HepG2 (cell line): ENCODE results near the gene UCN3. TPM values are rescaled to one million over a fixed set of nuclear protein-coding genes. Genes with fewer than 3 reads are reported as not detected.

Experiments used
- AGO2 ChIP-seq: fragments of 200-400 bp; formaldehyde crosslinking; optimal IDR thresholded peaks from 2 replicates; pipeline ENCODE3; 2017; ENCODE audit warnings: mild to moderate bottlenecking, low read depth, low read length, moderate library complexity
- AHR ChIP-seq: IDR thresholded peaks from 2 replicates; pipeline ENCODE4 v1.6.1; 2018; ENCODE audit warnings: missing genetic modification reagents, missing compliant biosample characterization
- ARNTL ChIP-seq: sonication (generic); formaldehyde crosslinking; IDR thresholded peaks from 2 replicates; pipeline ENCODE4 v1.4.0; 2020; ENCODE audit warnings: mild to moderate bottlenecking, missing genetic modification reagents
- ATM ChIP-seq: fragments of 450-650 bp; IDR thresholded peaks from 2 replicates; pipeline ENCODE4 v1.7.1; 2017; ENCODE audit warnings: mild to moderate bottlenecking, borderline replicate concordance
- FIP1L1 ChIP-seq: fragments of 200-400 bp; formaldehyde crosslinking; IDR thresholded peaks from 2 replicates; pipeline ENCODE4 v1.6.1; 2018; ENCODE audit warnings: low read depth, mild to moderate bottlenecking, low read length, moderate library complexity, borderline replicate concordance; ENCODE audit not compliant: insufficient read depth
- FOXA3 ChIP-seq: IDR thresholded peaks from 2 replicates; pipeline ENCODE4 v1.6.1; 2016; ENCODE audit warnings: missing genetic modification reagents, missing compliant biosample characterization
- HDAC2 ChIP-seq: sonication (generic); formaldehyde crosslinking; IDR thresholded peaks from 2 replicates; pipeline ENCODE4 v1.4.0; 2020; ENCODE audit warnings: missing genetic modification reagents
- HNF4A ChIP-seq: sonication (generic); formaldehyde crosslinking; IDR thresholded peaks from 2 replicates; pipeline ENCODE4 v1.4.0; 2020; ENCODE audit warnings: missing genetic modification reagents
- HNRNPK ChIP-seq: fragments of 200-400 bp; formaldehyde crosslinking; IDR thresholded peaks from 2 replicates; pipeline ENCODE4 v1.6.1; 2018; ENCODE audit warnings: low read length, low read depth, moderate library complexity, mild to moderate bottlenecking; ENCODE audit not compliant: poor library complexity, severe bottlenecking
- KLF16 ChIP-seq, 2 experiments: sonication (generic) in 1 of 2; formaldehyde crosslinking in 1 of 2; IDR thresholded peaks; 2 replicates each; pipeline versions ENCODE4 v1.6.1 to v1.8.0; 2016 to 2023; ENCODE audit warnings: missing genetic modification reagents in 2 of 2, missing compliant biosample characterization in 1 of 2
- MNT ChIP-seq: fragments of 450-650 bp; IDR thresholded peaks from 2 replicates; pipeline ENCODE4 v1.6.1; 2016
- NFYB ChIP-seq: sonication (generic); formaldehyde crosslinking; IDR thresholded peaks from 2 replicates; pipeline ENCODE4 v1.4.0; 2020; ENCODE audit warnings: missing genetic modification reagents
- NR2F1 ChIP-seq, 2 experiments: fragments of 450-650 bp in 1 of 2; formaldehyde crosslinking in 1 of 2; IDR thresholded peaks; 2 replicates each; pipeline versions ENCODE4 v1.5.0 to v1.6.1; 2016 to 2020; ENCODE audit warnings: mild to moderate bottlenecking in 1 of 2, missing compliant biosample characterization in 1 of 2, missing genetic modification reagents in 1 of 2, moderate library complexity in 1 of 2
- NR2F6 ChIP-seq, 2 experiments: IDR thresholded peaks; 2 replicates each; pipeline ENCODE4 v1.6.1; 2016; ENCODE audit warnings: antibody characterized with exemption in 1 of 2, mild to moderate bottlenecking in 1 of 2
- PCBP1 ChIP-seq: fragments of 200-400 bp; formaldehyde crosslinking; IDR thresholded peaks from 2 replicates; pipeline ENCODE4 v1.6.1; 2017; ENCODE audit warnings: mild to moderate bottlenecking, low read depth, low read length, borderline replicate concordance
- RBM22 ChIP-seq: fragments of 200-400 bp; formaldehyde crosslinking; optimal IDR thresholded peaks from 2 replicates; pipeline ENCODE3; 2017; ENCODE audit warnings: mild to moderate bottlenecking, low read length, moderate library complexity
- REPIN1 ChIP-seq: sonication (generic); formaldehyde crosslinking; IDR thresholded peaks from 2 replicates; pipeline ENCODE4 v1.8.0; 2022; ENCODE audit warnings: missing genetic modification reagents, low read depth, mild to moderate bottlenecking, borderline replicate concordance
- SIX4 ChIP-seq: sonication (generic); formaldehyde crosslinking; IDR thresholded peaks from 2 replicates; pipeline ENCODE4 v1.4.0; 2020; ENCODE audit warnings: missing genetic modification reagents
- SOX13 ChIP-seq, 3 experiments: fragments of 450-650 bp in 1 of 3; sonication (generic) in 1 of 3; formaldehyde crosslinking in 1 of 3; IDR thresholded peaks in 2 of 3; conservative IDR thresholded peaks in 1 of 3; 2 replicates each; pipeline versions ENCODE4 v1.5.0 to v1.6.1; 2016 to 2020; ENCODE audit warnings: antibody characterized with exemption in 1 of 3, mild to moderate bottlenecking in 1 of 3, missing compliant biosample characterization in 1 of 3, missing genetic modification reagents in 1 of 3, moderate library complexity in 1 of 3
- SOX6 ChIP-seq, 2 experiments: fragments of 450-650 bp in 1 of 2; sonication (generic) in 1 of 2; formaldehyde crosslinking in 1 of 2; IDR thresholded peaks; 2 replicates each; pipeline versions ENCODE4 v1.4.0 to v1.6.1; 2017 to 2020; ENCODE audit warnings: antibody characterized with exemption in 1 of 2, mild to moderate bottlenecking in 1 of 2, missing genetic modification reagents in 1 of 2
- THYN1 ChIP-seq: sonication (generic); formaldehyde crosslinking; IDR thresholded peaks from 2 replicates; pipeline ENCODE4 v1.8.1; 2023; ENCODE audit warnings: low read depth, mild to moderate bottlenecking, moderate library complexity, missing genetic modification reagents, borderline replicate concordance
- ZBTB2 ChIP-seq: sonication (generic); formaldehyde crosslinking; IDR thresholded peaks from 2 replicates; pipeline ENCODE4 v1.8.0; 2022; ENCODE audit warnings: low read depth, missing genetic modification reagents
- ZNF121 ChIP-seq: sonication (generic); formaldehyde crosslinking; IDR thresholded peaks from 2 replicates; pipeline ENCODE4 v1.5.0; 2020; ENCODE audit warnings: mild to moderate bottlenecking, missing genetic modification reagents
- ZNF263 ChIP-seq: sonication (generic); formaldehyde crosslinking; IDR thresholded peaks from 2 replicates; pipeline ENCODE4 v1.4.0; 2020; ENCODE audit warnings: missing genetic modification reagents
- ZNF672 ChIP-seq: sonication (generic); formaldehyde crosslinking; IDR thresholded peaks from 2 replicates; pipeline ENCODE4 v1.8.1; 2022; ENCODE audit warnings: missing genetic modification reagents
- ZNF83 ChIP-seq: sonication (generic); formaldehyde crosslinking; IDR thresholded peaks from 2 replicates; pipeline ENCODE4 v1.4.0; 2020; ENCODE audit warnings: missing genetic modification reagents, mild to moderate bottlenecking, borderline replicate concordance
- ZSCAN29 ChIP-seq: sonication (generic); formaldehyde crosslinking; conservative IDR thresholded peaks from 2 replicates; pipeline ENCODE4 v1.4.0; 2020; ENCODE audit warnings: mild to moderate bottlenecking, missing genetic modification reagents
- polyA plus RNA-seq, 8 experiments: library from polyadenylated mRNA; depleted of rRNA in 3 of 8; stranded (reverse) in 7 of 8; unstranded in 1 of 8; fragments of >200 nt; fragmentation: Illumina TruSeq in 4 of 8; extraction: Trizol in 4 of 8; gene quantifications; 2 replicates each; pipeline versions ENCODE4 v1.2.1 to v1.2.3, GENCODE V29; 2011 to 2016; ENCODE audit warnings: low read depth in 4 of 8, missing spikeins in 1 of 8, mixed read lengths in 1 of 8; ENCODE audit not compliant: insufficient read depth in 1 of 8
- total RNA-seq, 5 experiments: library from RNA; depleted of rRNA; stranded (reverse); fragments of >200 nt; fragmentation: Illumina TruSeq; extraction: Trizol; gene quantifications; 2 replicates each; pipeline ENCODE4 v1.2.3, GENCODE V29; 2016; ENCODE audit warnings: low read depth in 1 of 5

The UCN3 gene
- total and polyA plus RNA-seq, 2 of the 13 experiments (the other 11 are each of a cell fraction or from before 2014, with no cell fraction given): not detected

- TF ChIP-seq THYN1 (no peak), ZNF263 (CRISPR knock-in tag) (peak; percentile 69; the same call in 1 of the 2 replicates), ZBTB2 (CRISPR knock-in tag) (no peak), FIP1L1 (no peak), NR2F1 (CRISPR knock-in tag; IDR thresholded peaks at IDR 0.05) (0 out of 4 replicates have a peak, but pooled peaks of 1 of the 2 experiments have one; percentile 9), FOXA3 (CRISPR knock-in tag) (peak; percentile 30; the same call in 1 of the 2 replicates), MNT (no peak), HNRNPK (peak; percentile 93), HDAC2 (CRISPR knock-in tag) (no peak), SIX4 (CRISPR knock-in tag) (no peak), REPIN1 (CRISPR knock-in tag) (no peak), KLF16 (CRISPR knock-in tag; IDR thresholded peaks at IDR 0.05) (no peak), AGO2 (no peak), HNF4A (peak; percentile 45; the same call in 1 of the 2 replicates), RBM22 (no peak), NR2F6 (IDR thresholded peaks at IDR 0.05) (peak; percentile 59), NR2F6 (CRISPR knock-in tag; IDR thresholded peaks at IDR 0.05) (peak; percentile 45; the same call in 1 of the 2 replicates), ZSCAN29 (CRISPR knock-in tag) (no peak), ATM (no peak), ZNF672 (CRISPR knock-in tag) (no peak), NFYB (CRISPR knock-in tag) (no peak), SOX13 (IDR thresholded peaks at IDR 0.05) (peak; percentile 44; the same call in 1 of the 2 replicates), SOX13 (CRISPR knock-in tag; conservative IDR thresholded peaks at IDR 0.05 in 1 of 2, IDR thresholded peaks at IDR 0.05 in 1 of 2) (peak in 1 of 2 experiments; percentile 78; a peak in 2 of 4 replicates), ZNF121 (CRISPR knock-in tag) (no peak), ZNF83 (no peak), PCBP1 (0 out of 2 replicates have a peak, but pooled peaks have one; percentile 84), ARNTL (CRISPR knock-in tag) (no peak), AHR (CRISPR knock-in tag) (no peak), SOX6 (IDR thresholded peaks at IDR 0.05) (no peak), SOX6 (CRISPR knock-in tag; IDR thresholded peaks at IDR 0.05) (peak; percentile 58)
Measured at GRCh38 chr10:5373891-5374611, 9.3 kb downstream of the UCN3 start (continued).
